PFSK-1 (cell line): ENCODE results near the gene NMRAL1.

ENCODE experiments used
- FOXP2 ChIP-seq: optimal IDR thresholded peaks from 2 replicates; pipeline ENCODE3; 2011; ENCODE audit warnings: borderline replicate concordance, control low read depth, inconsistent platforms; ENCODE audit not compliant: insufficient read depth; ENCODE audit errors: extremely low read length, extremely low read depth
- POLR2AphosphoS5 ChIP-seq: IDR thresholded peaks from 2 replicates; pipeline ENCODE4 v1.6.1; 2012; ENCODE audit warnings: low read depth, mild to moderate bottlenecking, control low read depth, low read length, moderate library complexity
- REST ChIP-seq, 2 experiments: IDR thresholded peaks; 2 replicates each; pipeline versions ENCODE4 v1.6.1 to v1.8.0; 2011 to 2012; ENCODE audit warnings: low read depth in 2 of 2, low read length in 2 of 2, control low read depth in 1 of 2, inconsistent platforms in 1 of 2, mild to moderate bottlenecking in 1 of 2, moderate library complexity in 1 of 2; ENCODE audit not compliant: insufficient read depth in 1 of 2
- SIN3A ChIP-seq: IDR thresholded peaks from 2 replicates; pipeline ENCODE4 v1.6.1; 2012; ENCODE audit warnings: mild to moderate bottlenecking, low read length, moderate library complexity, borderline replicate concordance; ENCODE audit not compliant: insufficient read depth
- TAF1 ChIP-seq: IDR thresholded peaks from 2 replicates; pipeline ENCODE4 v1.6.1; 2012; ENCODE audit warnings: low read length, control low read depth, borderline replicate concordance; ENCODE audit not compliant: insufficient read depth

The NMRAL1 gene

GRCh38 chr16:4501071-4501478 is 26.6 kb upstream of the NMRAL1 start:
- TF ChIP-seq FOXP2 (no peak), TAF1 (no peak), SIN3A (no peak), REST (IDR thresholded peaks at IDR 0.05; ENCODE audit: insufficient read depth in 1 of 2, low read depth in 2 of 2, low read length in 2 of 2) (no peak), POLR2AphosphoS5 (no peak)

- TF ChIP-seq TAF1 (no peak), SIN3A (no peak), POLR2AphosphoS5 (no peak), FOXP2 (no peak)
These were observed 25.8 kb upstream of the NMRAL1 start for GRCh38 chr16:4500272-4500671.

- TF ChIP-seq POLR2AphosphoS5 (no peak), SIN3A (no peak), TAF1 (no peak), FOXP2 (no peak), REST (IDR thresholded peaks at IDR 0.05; ENCODE audit: insufficient read depth in 1 of 2, low read depth in 2 of 2, low read length in 2 of 2) (no peak)
These were observed 24.8 kb upstream of the NMRAL1 start for GRCh38 chr16:4499196-4499555.

GRCh38 chr16:4498546-4499195 is 24.2 kb upstream of the NMRAL1 start:
- no peak for TF ChIP-seq TAF1
- TF ChIP-seq SIN3A = no peak

- no peak for TF ChIP-seq TAF1
- TF ChIP-seq SIN3A = no peak
- no peak for TF ChIP-seq FOXP2
- TF ChIP-seq POLR2AphosphoS5 = no peak
- TF ChIP-seq REST (IDR thresholded peaks at IDR 0.05; ENCODE audit: insufficient read depth in 1 of 2, low read depth in 2 of 2, low read length in 2 of 2) = no peak
These were observed 21.9 kb upstream of the NMRAL1 start for GRCh38 chr16:4496305-4496704.

- TF ChIP-seq TAF1 (no peak), FOXP2 (no peak), POLR2AphosphoS5 (no peak), REST (IDR thresholded peaks at IDR 0.05; ENCODE audit: insufficient read depth in 1 of 2, low read depth in 2 of 2, low read length in 2 of 2) (no peak), SIN3A (no peak)
These were observed 21.3 kb upstream of the NMRAL1 start for GRCh38 chr16:4495766-4496165.
